Stimulated activated CD8-positive, alpha-beta memory T cell treated with anti-CD3 and anti-CD28 coated beads, Interleukin-12 subunit alpha, Interleukin-12 subunit beta, amount 100 ng/mL, for 1 hour (primary cell): Measurements from ENCODE around the gene MCMBP.
"Not testable (repeated sequence)": the region's sequence is repeated elsewhere in the genome, so short reads cannot be mapped to it uniquely, and the experiment has no call there.

Experiments
- DNase-seq: peaks from one replicate; pipeline ENCODE4 v3.0.0-alpha.2; 2020; ENCODE audit warnings: low read depth

The MCMBP gene, protein sequence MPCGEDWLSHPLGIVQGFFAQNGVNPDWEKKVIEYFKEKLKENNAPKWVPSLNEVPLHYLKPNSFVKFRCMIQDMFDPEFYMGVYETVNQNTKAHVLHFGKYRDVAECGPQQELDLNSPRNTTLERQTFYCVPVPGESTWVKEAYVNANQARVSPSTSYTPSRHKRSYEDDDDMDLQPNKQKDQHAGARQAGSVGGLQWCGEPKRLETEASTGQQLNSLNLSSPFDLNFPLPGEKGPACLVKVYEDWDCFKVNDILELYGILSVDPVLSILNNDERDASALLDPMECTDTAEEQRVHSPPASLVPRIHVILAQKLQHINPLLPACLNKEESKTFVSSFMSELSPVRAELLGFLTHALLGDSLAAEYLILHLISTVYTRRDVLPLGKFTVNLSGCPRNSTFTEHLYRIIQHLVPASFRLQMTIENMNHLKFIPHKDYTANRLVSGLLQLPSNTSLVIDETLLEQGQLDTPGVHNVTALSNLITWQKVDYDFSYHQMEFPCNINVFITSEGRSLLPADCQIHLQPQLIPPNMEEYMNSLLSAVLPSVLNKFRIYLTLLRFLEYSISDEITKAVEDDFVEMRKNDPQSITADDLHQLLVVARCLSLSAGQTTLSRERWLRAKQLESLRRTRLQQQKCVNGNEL

DNA sequence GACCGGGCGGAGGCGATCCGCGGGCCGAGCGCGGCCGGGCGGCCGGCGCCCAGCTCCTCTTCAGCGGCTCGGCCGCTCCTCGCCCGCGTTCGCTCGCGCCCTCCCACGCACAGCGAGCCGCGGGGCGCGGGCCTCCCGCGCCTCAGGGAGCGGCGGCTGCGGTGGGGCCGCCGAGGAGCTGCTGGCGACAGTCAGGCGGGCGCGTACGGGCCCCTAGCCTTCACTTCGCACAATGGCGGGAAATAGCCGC is at the start of gene MCMBP:
Gene MCMBP (minus strand): TSS at position 234 of the 250 bp plus-strand sequence. CDS start 259 bp downstream, outside the sequence.
- no peak for DNase-seq

DNA sequence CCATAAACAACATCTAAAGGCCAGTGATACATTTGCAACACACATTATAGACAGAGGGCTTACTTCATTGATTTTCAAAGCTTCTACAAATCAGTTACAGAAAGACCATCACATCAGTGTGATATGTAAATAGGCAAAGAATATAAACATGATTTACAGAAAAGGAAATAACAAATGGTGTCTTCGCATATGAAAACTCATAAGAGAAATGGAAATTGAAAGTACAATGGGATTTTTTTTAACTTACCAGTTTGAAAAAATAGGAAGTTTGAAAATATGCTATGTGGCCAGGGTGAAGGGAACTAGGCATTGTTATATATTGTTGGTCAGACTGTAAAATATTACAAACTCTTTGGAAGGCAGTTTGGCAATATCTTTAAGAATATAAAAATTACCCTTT is 47.2 kb upstream of the MCMBP start:
- DNase-seq: no peak

DNA sequence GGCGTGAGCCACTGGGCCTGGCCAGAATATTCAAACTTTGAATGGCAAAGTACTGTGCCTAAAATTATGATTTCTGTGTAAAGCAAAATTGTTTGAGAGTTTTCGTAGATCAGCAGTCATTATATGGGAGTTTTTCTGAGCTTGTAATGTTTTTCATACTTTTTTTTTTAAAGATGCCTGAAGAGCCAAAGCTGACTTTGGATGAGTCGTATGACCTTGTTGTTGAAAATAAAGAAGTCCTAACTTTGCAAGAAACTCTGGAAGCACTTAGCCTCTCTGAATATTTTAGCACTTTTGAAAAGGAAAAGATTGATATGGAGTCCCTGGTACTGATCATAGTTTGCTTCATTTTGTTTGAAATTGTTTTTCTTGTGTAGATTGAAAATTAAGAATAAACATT is 46.6 kb upstream of the MCMBP start:
- no peak for DNase-seq

DNA sequence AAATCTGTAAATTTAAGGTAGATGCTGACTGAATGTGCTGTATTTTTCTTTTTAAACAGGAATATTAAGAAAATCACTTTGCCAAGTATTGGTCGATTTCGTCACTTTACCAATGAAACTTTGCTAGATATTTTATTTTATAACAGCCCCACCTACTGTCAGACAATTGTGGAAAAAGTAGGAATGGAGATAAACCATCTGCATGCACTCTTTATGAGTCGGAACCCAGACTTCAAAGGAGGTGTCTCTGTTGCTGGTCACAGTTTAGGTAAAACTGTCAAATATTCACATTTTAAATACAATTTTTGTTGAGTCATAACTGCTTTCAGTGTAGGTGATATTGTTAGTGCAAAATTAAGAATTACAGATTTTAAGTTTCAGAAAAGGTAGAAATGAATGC is 45.1 kb upstream of the MCMBP start:
- no peak for DNase-seq

DNA sequence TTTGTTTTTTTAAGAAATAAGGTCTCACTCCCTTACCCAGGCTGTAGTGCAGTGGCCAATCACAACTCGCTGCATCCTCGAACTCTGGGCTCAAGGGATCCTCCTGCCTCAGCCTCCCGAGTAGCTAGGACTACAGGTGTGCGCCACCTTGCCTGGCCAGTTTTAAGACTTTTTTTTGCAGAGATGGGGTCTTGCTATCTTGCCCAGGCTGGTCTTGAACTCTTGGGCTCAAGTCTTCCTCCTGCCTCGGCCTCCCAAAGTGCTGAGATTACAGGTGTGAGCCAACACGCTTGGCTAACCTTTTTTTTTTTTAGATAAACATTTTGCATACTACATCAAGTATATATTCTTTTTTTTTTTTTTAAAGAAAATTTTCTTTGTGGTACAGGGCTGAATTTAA is 38.0 kb upstream of the MCMBP start:
- DNase-seq: no peak

DNA sequence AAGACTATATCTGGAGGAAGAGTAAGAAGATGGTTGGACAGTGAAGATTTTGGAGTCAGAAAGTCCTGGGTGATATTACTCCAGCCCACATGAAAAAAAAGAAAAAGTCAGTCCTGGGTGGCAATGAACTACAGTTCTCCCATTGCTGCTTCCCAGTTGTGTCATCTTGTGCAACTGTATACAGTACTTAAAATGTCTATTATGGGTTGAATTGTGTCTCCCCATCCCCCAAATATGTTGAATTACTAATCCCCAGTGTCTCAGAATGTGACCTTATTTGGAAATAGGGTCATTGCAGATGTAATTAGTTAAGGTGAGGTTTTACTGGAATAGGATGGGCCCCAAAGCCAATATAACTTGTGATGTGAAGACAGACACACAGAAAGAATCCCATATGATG is 35.5 kb upstream of the MCMBP start:
- no peak for DNase-seq

DNA sequence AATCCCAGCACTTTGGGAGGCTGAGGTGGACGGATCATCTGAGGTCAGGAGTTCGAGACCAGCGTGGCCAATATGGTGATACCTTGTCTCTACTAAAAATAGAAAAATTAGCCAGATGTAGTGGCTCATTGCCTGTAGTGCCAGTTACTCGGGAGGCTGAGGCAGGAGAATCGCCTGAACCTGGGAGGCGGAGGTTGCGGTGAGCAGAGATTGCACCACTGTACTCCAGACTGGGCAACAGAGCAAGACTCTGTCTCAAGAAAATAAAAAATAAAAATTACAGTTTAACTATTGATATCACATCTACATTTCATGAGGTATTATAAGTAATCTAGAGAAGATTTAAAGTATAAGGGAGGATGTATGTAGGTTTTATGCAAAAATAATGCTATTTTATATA is 35.1 kb upstream of the MCMBP start:
- DNase-seq: not testable (repeated sequence)

DNA sequence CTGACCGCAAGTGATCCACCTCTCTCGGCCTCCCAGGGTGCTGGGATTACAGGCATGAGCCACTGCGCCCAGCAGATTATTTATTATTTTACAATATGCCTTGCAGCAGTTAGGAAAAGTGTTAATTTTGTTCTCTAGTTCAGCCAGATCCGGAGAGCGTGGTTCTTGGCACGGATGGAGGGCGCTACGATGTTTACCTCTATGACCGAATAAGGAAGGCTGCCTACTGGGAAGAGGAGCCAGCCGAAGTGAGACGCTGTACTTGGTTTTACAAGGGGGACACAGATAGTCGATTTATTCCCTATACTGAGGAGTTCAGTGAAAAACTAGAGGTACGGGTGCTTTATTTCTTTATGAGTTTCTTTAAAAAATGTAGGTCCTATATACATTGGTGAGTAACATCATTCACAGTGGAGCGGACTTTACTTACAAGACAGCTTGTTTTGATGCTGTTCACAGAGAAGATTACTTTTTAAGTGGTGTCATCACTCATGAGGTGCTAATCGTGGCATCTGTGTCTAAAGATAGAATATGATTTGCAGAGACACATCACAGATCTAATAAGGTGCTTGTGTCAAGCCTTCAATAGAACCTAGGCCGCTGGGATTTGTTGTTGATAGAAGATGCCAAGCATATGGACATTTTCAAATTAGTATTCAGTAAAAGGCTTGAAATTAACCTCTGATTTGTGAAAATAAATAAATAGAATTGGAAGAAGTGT is 31.5 kb upstream of the MCMBP start:
- DNase-seq: no peak

DNA sequence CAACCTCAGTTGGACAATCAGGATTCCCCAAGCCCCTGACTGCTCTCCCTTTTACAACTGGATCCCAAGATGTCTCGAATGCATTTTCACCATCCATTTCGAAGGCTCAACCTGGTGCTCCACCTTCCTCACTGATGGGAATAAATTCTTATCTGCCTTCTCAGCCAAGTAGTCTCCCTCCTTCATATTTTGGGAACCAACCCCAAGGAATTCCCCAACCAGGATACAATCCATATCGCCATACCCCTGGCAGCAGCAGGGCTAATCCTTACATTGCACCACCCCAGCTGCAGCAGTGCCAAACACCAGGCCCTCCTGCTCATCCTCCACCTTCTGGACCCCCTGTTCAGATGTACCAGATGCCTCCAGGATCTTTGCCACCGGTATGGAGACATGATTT is 25.9 kb upstream of the MCMBP start:
- no peak for DNase-seq

DNA sequence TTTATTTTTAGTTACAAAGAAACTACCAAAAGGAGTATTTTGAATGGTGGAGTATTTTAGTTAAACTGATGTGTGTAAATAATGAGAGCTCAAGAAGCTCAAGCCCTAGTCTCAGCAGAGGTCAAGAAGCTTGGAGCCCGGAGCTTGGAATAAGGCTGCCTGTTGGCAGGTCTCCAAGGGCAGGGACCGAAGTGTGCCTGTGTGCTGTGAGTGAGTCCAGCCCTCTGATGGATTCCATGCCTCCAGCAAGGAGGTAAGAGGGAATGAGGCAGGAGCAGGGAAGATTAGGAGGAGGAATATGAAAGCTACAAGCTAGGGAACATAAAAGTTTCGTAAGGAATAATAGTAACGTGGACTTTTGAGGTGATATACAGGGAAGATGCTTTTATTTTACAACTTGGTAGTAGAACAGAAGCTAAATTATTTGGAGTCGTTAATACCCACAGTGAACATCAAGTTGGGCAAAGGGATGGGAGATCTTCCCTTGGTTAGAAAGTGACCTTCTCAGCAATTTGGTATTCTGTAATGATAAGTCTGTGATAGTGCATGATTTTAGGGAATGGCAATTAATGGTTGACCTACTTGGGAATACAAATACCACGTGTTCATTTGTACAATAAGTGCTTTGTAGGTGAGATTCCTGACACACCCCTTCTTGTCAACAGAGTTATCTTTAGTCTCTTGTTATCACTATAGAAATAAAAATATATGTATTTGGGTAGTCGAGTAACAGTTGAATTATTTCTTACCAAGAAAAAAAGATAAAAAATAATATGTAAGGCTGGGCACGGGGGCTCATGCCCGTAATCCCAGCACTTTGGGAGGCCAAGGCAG is 24.5 kb upstream of the MCMBP start:
- no peak for DNase-seq

DNA sequence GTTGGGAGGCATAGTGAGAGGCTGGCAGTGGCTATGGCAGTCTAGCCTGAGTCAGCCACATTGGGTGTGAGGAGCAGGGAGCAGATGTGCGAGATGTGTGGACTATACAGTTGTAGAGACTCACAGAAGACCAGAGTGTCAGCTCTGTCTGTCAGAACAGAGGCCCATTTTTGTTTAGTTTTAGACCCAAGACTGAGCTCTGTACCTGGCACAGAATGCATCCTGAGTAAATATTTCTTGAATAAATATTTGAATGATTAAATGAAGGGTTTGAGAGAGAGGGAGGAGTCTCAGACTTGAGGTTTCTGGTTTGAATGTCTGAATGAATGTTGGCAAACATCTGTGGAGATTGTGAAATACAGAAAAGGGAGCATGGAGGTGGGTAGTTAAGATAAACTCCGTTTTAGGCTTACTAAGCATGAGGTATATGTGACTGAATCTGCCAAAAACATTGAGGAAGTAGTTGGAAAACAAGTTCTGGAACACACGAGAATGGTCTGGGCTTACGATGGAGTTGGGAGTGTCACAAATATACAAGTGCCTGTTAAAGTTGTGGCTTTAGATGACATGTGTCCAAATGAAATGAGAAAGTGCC is 23.5 kb upstream of the MCMBP start:
- no peak for DNase-seq

DNA sequence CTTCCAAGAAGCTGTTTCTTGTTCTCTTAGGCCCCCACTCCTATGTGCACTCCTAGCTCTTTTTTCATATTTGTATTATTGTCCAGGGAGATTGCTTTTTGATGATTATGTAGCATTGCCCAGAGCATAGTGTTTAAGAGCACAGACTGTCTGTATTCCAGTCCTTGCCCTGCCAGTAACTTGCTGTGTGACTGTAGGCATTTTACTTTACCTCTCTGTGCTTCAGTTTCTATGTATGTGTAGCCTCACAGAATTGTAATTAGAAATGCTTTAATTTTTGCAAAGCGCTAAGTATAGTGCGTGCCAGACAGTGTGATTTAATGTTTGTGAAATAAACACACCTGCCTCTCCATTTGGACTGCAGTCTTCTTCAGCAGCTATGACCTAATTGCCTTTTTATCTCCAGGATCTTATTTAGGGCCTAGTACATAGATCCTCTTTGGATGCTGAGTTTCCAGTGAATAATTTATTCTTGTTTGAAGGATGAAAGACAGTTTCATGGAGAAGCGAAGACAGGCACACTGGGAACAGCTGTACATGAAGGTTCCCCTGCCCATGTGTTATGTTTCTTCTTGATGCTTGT is 21.3 kb upstream of the MCMBP start:
- no peak for DNase-seq

DNA sequence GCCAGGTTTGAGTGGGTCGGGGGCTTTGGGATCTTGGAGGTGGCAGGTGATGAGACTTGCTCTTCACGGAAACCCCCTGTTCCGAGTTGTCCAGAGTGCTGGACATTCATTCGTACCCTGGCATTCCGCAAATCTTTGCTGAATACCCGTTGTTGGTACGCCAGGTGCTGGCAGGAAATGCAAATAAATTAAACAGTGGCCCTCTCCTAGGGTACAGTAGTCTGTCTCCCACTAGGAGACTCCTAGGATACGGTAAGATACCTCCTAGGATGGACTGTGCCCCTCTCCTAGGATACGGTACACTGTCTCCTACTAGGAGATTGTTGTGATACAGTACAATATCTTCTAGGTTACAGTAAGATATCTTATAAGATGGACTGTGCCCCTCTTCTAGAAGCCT is 20.4 kb upstream of the MCMBP start:
- DNase-seq: no peak

DNA sequence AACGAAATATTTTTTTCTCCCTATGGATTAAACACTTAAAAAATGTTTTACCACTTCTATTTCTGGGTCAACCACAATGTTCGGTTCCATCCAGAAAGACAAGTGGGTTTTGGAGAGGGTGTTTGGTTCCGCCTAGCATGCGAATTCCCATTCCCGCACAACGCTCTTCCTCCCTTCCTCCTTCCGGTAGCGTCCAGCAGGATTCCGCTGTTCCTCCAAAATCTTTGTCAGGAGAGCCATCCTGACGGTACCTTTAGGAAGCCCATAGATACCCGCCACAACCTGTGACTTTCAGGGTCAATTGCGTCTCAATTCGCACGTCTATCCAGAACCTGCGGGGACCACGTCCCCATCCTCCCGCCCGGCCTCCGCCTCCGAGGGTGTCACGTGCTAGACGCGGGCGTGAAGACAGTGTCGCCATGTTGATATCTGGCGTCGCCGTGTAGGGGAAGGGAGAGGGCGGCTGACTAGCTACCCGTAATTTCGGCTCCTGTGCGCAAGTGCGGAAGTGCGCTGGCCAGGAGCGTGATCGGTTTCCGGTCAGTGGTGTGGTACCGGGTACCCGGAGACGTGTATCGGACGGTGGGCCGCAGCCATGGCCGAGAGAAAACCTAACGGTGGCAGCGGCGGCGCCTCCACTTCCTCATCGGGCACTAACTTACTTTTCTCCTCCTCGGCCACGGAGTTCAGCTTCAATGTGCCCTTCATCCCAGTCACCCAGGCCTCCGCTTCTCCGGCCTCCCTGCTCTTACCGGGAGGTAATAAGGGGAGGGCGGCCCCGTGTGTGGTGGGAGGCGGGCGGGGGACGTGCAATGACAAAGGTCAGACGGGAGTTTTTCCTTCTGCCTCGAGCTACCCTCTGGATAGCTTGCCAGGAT is 19.8 kb upstream of the MCMBP start, which contains the start of gene SEC23IP:
Gene SEC23IP (plus strand): TSS at position 543 of the 878 bp plus-strand sequence. CDS start 53 bp downstream, at position 596.
- DNase-seq: peak; percentile 83

DNA sequence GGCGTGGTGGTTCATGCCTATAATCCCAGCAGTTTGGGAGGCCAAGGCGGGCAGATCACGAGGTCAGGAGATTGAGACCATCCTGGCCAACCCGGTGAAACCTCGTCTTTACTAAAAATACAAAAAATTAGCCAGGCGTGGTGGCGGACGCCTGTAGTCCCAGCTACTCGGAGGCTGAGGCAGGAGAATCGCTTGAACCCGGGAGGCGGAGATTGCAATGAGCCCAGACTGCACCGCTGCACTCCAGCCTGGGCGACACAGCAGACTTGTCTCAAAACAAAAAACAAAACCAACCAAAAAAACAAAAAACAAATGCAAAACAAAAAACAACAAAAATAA is 19.2 kb upstream of the MCMBP start:
- DNase-seq: not testable (repeated sequence)

DNA sequence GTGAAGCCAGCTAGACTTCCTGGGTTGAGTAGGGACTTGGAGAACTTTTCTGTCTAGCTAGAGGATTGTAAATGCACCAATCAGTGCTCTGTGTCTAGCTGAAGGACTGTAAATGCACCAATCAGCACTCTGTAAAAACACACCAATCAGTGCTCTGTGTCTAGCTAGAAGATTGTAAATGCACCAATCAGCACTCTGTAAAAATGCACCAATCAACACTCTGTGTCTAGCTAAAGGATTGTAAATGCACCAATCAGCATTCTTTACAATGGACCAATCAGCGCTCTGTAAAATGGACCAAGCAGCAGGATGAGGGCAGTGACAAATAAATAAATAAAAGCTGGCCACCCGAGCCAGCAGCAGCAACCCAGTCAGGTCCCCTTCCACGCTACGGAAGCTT is 17.7 kb upstream of the MCMBP start:
- DNase-seq: not testable (repeated sequence)

DNA sequence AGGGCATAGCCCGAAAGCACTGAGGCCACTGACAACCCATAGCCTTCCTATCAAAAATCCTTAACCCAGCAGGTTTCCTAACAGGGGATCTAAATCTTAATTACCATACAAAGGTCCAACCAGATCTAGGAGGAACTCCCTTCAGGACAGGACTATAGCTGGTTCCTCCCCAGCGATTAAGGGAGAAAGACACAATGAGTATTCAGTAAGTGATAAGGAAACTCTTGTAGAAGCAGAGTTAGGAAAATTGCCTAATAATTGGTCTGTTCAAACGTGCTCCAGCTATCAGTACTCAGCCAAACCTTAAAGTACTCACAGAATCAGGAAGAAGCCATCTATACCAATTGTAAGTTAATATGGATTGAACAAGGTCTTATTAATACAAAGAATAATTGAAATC is 16.6 kb upstream of the MCMBP start:
- not testable (repeated sequence) for DNase-seq

DNA sequence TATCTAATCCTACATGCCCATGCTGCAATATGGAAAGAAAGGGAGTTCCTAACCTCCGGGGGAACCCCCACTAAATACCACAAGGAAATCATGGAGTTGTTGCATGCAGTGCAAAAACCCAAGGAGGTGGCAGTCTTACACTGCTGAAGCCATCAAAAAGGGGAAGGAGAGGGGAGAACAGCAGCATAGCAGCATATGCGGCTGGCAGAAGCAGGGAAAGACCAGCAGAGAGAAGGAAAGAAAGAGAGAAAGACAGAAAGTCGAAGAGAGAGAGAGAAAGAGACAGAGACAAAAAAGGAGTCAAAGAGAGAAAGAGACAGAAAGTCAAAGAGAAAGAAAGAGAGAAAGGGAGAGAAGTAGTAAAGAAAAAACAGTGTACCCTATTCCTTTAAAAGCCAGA is 16.1 kb upstream of the MCMBP start:
- DNase-seq: not testable (repeated sequence)

DNA sequence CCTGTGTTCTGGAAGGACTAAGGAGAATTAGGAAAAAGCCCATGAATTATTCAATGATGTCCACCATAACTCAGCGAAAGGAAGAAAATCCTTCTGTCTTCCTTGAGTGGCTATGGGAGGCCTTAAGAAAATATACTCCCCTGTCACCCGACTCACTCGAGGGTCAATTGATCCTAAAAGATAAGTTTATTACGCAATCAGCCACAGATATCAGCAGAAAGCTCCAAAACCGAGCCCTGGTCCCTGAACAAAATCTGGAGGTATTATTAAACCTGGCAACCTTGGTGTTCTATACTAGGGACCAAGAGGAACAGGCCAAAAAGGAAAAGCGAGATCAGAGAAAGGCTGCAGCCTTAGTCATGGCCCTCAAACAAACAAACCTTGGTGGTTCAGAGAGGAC is 13.4 kb upstream of the MCMBP start:
- not testable (repeated sequence) for DNase-seq

DNA sequence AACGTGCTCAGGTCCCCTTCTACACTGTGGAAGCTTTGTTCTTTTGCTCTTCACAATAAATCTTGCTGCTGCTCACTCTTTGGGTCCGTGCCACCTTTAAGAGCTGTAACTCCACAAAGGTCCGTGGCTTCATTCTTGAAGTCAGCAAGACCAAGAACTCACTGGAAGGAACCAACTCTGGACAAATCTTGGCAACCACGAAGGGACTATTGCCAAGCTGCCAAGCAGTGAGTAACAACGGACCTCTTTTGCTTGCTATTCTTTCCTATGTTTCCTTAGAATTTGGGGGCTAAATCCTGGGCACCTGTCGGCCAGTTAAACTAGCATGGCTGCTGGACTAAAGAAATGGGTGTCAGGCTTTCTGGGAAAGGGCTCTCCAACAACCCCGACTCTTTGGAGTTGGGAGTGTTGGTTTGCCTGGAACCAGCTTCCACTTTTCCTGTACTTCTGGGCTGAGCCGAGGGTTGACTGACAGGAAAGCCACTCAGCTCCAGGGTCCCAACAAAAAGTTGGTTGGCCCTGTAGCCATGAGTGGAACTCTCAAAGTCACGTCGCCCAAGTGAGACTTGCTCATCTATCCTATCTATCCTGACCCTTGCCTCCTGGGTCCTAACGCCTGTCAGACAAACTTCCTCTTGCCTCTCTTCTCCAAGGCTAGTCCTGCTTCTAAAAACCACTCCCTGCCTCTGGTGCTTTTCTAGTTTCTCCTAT is 11.4 kb upstream of the MCMBP start:
- DNase-seq: not testable (repeated sequence)
